ENCODE data around the gene MRPL37.
A peak's percentile ranks its signal among the peaks of the same experiment; 100 is the strongest.
"Not testable (repeated sequence)": the region's sequence is repeated elsewhere in the genome, so short reads cannot be mapped to it uniquely, and the experiment has no call there.

The MRPL37 gene

GRCh38 chr1:54220004-54220811, 20.2 kb downstream of the MRPL37 start:
- peak; percentile 64 to 75 for DNase-seq

DNA sequence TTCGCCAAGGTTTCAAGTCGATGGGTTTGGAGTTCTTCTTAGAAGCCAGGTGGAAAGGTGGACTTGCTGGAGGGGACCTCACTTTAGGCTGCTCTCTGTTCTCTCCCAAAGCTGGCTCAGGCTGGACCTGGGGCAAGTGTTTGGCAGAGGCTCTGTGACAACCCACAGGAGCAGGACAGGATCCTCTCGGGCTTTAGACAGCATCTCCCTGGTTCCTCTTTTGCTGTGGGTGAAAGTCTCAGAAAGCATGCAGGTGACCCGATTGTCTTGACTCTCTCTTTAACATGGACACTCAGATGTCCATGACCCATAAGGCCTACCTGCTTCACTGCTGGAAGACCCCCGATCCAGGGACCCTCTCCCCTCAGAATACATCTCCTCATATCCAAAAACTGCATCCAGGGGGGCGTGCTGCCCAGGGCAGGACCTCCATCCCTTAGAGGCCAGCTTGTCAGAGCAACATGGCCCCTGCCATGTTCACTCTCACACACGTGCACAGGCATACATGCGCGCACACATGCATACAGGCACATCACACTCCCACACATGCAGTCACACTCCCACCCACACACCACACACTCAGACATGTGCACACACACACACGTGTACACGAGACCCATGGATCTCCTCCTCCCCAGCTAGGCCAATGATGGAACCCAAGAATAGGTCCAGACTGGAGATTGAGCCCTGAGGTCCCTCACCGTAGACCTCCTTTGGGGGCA, 21.3 kb downstream of the MRPL37 start:
- DNase-seq: no peak

- no peak for DNase-seq
Measured at GRCh38 chr1:54221867-54222484, 22.0 kb downstream of the MRPL37 start.

DNA sequence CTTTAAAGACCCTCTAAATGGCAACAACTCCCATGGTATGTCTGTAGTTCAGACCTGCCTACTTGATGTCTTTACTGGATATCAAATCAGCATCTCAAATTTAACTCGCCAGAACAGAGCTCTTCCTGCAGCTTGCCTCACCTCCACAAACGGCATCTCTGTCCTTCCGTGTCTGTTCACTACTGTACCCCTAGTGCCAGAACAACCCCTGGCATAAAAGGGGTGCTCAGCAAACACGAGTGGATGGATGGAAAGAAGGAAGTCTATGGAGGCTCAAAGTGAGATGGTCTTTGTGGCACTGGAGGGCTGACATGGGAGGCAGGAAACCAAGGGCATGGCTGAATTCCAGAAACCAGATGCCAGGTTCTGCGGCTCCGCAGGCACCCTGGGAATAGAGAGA, 22.7 kb downstream of the MRPL37 start:
- no peak for DNase-seq

DNA sequence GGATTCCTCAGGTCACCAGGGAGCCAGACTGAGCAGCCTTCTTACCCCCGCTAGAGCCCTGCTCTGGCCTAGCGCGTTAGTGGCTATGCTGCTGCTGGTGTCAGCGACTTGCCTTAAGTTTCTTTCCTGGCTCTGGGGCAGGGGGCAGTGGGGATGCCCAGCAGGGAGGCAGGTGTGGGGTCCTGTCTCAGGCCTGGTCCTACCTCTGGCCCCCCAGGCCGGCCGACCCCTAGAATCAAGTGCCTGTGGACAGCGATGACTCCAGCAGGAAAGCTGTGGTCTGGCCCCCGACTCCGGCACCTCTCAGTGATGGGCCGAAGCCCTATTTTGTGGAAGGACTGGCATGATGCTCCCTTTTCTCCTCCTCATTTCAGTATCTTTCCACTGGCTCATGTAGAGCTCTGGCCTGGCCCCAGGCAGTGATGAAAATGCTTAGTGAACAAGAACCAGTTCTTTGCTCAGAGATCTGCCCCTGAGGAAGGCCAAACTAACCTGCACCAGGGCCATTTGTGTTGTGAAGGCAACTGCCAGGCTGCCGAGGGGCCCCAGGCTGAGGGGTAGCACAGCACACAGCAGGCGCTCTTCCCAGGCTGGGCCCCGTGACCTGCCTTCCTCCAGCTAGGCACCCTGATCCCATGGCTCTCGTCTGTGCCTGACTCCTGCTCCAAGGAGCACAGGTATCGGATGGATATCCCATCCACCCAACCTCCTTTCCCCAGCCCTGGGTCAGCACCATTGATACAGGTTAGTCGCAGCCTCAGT, 23.7 kb downstream of the MRPL37 start:
- DNase-seq: no peak

- DNase-seq: no peak
Measured at GRCh38 chr1:54224233-54224632, 24.3 kb downstream of the MRPL37 start.

DNA sequence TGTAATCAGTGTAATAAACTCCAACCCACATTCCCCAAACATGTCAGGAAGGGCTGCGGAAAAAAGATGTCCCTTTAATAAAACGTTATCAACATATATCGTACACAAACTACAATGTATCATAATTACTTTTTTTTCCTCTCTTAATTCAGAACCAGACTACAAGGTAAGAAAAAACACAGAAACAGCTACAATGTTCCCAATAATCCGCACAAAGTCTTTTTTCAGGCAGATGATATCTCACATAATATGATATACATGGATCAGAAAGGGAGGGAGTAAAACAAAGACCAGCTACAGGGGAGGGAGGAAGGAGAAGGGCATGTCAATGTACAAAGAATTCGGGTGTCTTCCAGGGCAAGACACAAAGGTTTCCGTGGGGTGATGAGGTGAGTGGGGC, 25.4 kb downstream of the MRPL37 start:
- no peak for DNase-seq

DNA sequence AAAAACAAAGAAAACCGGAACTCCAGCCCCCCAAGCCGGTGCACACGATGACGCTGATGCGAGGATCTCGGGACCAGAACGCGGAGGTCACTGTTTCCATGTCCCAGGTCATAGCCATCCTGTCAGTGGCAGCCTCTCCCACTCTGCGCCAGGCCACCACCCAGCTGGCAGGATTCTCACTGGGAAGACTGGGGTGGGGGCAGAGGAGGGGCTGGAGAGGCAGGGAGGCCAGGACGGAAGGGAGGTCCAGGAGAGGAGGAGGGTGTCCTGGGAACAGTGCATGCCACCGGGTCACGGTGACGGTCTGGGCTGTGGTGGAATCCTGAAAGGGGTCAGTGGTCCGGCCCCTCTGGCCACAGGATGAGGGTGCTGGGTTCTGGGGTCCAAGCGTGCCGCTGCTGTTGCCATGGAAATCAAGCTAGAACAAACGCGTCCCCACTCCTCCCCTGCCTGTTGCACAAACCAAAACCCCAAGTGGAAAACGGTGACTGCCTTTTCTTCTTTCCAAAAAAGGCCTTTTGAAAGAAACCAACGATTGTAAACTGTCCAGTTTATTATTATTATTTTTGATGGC, 26.1 kb downstream of the MRPL37 start:
- DNase-seq: no peak

DNA sequence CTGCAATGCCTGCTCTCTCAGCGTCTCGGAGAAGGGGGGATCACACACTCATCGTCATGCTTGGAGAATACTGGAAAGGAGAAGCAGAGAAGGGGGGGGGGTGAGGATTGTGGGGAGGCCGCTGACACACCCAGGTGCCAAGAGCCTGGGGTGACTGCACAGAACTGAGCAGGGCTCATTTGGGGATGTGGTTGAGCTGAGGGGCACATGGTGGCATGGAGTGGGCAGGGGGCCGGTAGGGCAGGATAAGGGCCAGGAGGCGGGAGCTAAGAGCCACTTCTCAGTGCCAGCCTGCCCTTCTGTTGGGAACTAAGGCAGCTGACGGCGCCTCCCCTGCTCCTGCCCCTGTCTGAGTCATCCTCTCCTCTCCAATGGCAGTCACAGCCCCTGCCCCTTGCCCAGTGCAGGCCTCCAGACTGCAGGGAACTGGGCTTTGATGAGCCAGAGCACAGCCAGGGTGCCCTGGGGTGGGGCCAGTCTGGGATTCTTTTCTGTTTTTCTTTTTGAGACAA, 27.2 kb downstream of the MRPL37 start:
- peak; percentile 63 to 91 for DNase-seq

DNA sequence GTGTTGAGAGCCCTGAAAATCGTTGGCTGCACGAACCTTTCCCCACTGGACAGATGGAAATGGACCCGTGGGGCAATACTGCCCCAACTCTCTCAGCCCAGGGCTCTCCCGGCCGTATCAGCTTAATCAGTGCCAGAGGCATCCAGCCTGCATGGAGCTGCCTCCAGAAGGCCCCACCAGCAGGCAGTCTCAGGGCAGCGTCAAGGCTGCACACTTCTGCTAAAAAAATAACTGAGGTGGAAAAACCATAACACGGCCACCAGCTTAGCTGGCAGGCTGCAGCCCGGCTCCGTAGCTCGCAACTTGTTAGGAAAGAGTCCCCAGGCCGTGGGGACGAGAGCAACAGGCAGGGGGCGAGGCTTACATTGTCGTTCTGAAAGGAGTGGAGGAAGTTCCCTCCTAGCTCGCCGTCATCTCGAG, 27.9 kb downstream of the MRPL37 start:
- DNase-seq: peak; percentile 48 to 73

DNA sequence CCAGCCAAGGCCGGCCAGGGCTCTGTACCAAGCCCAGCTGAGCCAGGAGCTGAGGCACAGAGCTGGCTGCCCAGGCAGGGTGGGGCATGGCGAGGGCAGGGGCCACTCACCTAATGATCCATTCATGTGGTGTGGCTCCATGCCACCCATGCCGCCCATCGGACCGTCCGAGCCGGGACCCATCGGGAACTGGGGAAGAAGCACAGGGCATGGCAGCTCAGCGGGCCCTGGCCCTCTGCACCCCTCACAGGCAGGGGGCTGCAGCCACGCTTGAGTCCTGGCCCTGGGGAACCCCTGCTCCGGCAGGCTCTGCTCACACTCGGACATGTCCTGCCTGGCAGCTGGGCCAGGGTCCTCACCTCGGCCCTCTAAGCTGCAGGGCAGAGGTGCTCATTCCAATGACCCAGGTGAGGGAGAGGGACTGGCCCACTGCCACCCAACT, 28.7 kb downstream of the MRPL37 start:
- no peak for DNase-seq

DNA sequence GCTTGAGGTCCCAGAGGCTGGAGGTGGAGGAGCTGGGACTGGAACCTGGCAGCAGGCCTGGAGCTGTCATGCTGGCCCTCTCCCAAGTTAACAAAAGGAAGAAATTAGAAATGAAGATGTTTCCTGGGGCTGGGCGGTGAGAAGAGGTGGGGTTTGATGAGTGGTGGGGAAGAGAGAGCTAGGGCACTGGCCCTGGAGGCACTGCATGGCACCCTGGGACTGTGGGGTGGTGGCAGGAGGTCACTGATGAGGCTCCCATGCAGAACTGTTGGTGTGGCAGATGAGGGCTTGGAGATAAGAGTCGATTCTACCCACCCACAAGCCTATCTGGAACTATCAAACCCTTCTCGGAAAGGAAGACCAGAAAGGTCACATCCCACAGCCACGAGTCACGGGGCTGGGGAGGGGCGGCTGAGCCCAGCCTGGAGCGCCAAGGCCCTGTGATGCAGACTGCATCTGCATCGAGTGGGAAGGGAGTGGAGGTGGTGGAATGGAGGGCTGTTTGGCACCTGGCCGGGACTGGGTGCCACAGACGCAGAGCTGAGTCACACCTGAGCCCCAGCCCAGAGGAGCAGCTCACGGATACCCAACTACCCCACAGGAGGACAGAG, 29.4 kb downstream of the MRPL37 start:
- peak in 1 of 2 donors; percentile 53 for DNase-seq

GRCh38 chr1:54230507-54231339, 30.8 kb downstream of the MRPL37 start:
- DNase-seq: peak; percentile 68 to 88

GRCh38 chr1:54233196-54233595, 33.2 kb downstream of the MRPL37 start:
- DNase-seq: not testable (repeated sequence)

GRCh38 chr1:54234284-54234683, 34.3 kb downstream of the MRPL37 start:
- DNase-seq: no peak

- peak; percentile 33 to 80 for DNase-seq
Measured at GRCh38 chr1:54237586-54237985, 37.6 kb downstream of the MRPL37 start.

DNA sequence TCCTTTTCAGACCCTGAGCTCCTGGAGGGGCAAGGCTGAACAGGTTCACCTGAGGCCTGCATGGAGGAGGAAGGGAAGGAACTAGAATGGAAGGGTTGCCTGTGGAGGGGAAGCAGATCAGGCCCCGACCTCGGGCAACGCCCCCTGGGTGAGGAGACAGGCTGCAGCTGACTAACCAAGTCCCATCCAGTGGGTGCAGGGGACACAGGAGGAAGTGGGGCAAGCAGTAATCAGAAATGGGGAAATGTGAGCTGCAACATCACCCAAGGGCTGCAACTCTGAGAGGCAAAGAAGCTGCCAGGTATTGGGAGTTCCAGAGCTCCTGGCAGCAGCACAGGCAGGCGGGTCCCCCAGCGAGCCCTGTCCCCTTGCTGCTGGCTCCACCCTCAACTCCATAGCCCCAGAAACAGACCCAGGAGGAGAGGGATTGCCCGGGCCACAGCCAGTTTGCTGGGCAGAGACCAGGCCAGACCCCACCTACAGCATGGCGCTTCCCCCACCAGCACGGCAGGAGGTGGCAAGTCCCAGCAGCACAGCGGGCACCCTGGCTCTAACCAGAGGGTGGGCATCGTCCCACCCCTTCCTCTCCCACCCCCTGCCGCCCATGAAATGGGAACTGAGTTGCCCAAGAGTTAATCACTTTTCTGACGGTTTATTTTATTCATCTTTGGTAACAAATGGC, 38.5 kb downstream of the MRPL37 start:
- peak; percentile 75 to 94 for DNase-seq

DNA sequence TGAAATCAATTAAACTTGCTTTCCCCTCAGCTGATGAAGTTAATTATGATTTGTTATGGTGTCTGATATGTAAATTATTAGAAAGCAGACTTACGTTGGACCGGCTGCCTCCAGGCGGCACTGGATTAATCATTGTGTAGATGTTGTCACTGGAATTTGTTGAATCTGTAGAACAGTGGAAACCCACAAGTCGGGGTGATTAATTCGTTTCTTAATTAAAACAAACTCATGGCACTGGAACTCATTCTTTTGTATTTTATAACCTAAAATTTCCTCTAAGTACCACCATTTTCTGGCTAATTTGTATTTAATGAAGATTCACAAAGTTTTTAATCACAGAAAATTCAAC, 39.0 kb downstream of the MRPL37 start:
- peak; percentile 21 to 58 for DNase-seq

- no peak for DNase-seq
Measured at GRCh38 chr1:54239631-54240031, 39.7 kb downstream of the MRPL37 start.

DNA sequence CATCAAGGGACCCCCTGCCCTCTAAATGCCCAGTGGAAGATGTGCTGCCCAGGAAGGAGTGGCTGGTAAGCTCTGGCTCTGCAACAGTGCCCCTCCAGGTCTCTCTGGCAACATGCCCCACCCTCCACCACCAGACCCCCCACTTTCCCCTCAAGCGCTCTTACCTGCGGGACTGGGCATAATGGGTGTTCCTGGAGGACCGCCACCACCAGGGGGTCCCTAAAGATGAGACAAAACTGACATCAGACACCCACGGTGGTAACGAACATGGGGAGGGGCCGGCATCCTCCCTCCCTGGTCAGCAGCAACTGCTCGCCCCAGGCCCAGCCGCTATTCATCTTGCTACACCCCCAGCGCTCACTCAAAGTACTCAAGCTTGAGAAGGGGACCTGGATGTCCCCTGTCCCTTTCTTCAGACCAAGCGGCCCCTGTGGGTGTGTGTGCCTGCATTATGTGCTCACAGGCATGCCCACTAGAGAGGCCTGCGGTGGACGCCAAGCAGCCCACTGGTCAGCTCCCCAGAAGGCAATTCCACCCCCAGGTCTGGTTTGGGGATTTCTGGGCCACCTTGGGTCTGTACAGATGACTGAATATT, 40.9 kb downstream of the MRPL37 start:
- DNase-seq: no peak
